PC-9 (cell line): ENCODE data around the gene MAGI3. TPM values are rescaled to one million over a fixed set of nuclear protein-coding genes. Genes with fewer than 3 reads are reported as not detected.
A peak's percentile ranks its signal among the peaks of the same experiment; 100 is the strongest.

Source experiments
- BruUV-seq: library from RNA; stranded (reverse); fragments of 400-500 nt; replicated peaks from 2 replicates; lab custom pipeline; 2021; lab: Mats Ljungman, UMichigan
- CTCF ChIA-PET: fragments of 300-600 bp; sonication (Branson Sonifier 250); formaldehyde crosslinking; loops from one replicate; lab custom pipeline; 2022; ENCODE audit warnings: antibody characterized with exemption; lab: Charles Lee
- POLR2A ChIA-PET: fragments of 300-600 bp; sonication (Branson Sonifier 250); formaldehyde crosslinking; loops from one replicate; lab custom pipeline; 2022; ENCODE audit warnings: antibody characterized with exemption; ENCODE audit not compliant: unreplicated experiment; lab: Charles Lee
- DNase-seq, 2 experiments: peaks; one replicate each; pipeline versions ENCODE4 v3.0.0 to v3.0.0-alpha.2; 2015 to 2022; ENCODE audit warnings: mixed read lengths in 1 of 2
- H2AFZ ChIP-seq: fragments of 200-600 bp; sonication (generic); 2 replicates; pipeline ENCODE4 v1.8.1; 2017; ENCODE audit warnings: antibody characterized with exemption
- H3F3A ChIP-seq: fragments of 200-600 bp; sonication (generic); 2 replicates; pipeline ENCODE4 v1.8.1; 2017; ENCODE audit warnings: antibody characterized with exemption, mild to moderate bottlenecking, low read depth; ENCODE audit not compliant: insufficient read depth
- H3K27ac ChIP-seq: fragments of 200-600 bp; sonication (generic); 2 replicates; pipeline ENCODE4 v1.6.1; 2016; ENCODE audit warnings: mixed run types
- H3K27me3 ChIP-seq: fragments of 200-600 bp; sonication (generic); 2 replicates; pipeline ENCODE4 v1.6.1; 2016; ENCODE audit warnings: low read depth, mixed run types; ENCODE audit not compliant: insufficient read depth
- H3K36me3 ChIP-seq: fragments of 200-600 bp; sonication (generic); 2 replicates; pipeline ENCODE4 v1.6.1; 2016; ENCODE audit warnings: low read depth, mixed run types
- H3K4me1 ChIP-seq: fragments of 200-600 bp; sonication (generic); replicated peaks from 2 replicates; pipeline ENCODE4 v1.6.1; 2016; ENCODE audit warnings: mixed run types; ENCODE audit not compliant: insufficient read depth
- H3K4me2 ChIP-seq: fragments of 200-600 bp; sonication (generic); 2 replicates; pipeline ENCODE4 v1.6.1; 2017; ENCODE audit warnings: mixed run types
- H3K4me3 ChIP-seq: fragments of 200-600 bp; sonication (generic); 2 replicates; pipeline ENCODE4 v1.6.1; 2016; ENCODE audit warnings: mixed run types
- H3K79me2 ChIP-seq: fragments of 200-600 bp; sonication (generic); 2 replicates; pipeline ENCODE4 v1.6.1; 2017; ENCODE audit warnings: low read depth, mixed run types
- H3K9me2 ChIP-seq: fragments of 200-600 bp; sonication (generic); 2 replicates; pipeline ENCODE4 v1.8.1; 2017; ENCODE audit warnings: mild to moderate bottlenecking; ENCODE audit not compliant: insufficient read depth
- H3K9me3 ChIP-seq: fragments of 200-600 bp; sonication (generic); 2 replicates; pipeline ENCODE4 v1.8.1; 2016; ENCODE audit warnings: low read depth; ENCODE audit not compliant: insufficient read depth
- H4K20me1 ChIP-seq: fragments of 200-600 bp; sonication (generic); 2 replicates; pipeline ENCODE4 v1.8.1; 2017; ENCODE audit not compliant: insufficient read depth
- EZH2 ChIP-seq: fragments of 200-600 bp; sonication (generic); IDR thresholded peaks from 2 replicates; pipeline ENCODE4 v1.8.0; 2017; ENCODE audit warnings: antibody characterized with exemption, low read depth
- intact Hi-C: fragments of 100-400 bp; cut with micrococcal nuclease; formaldehyde crosslinking; loops from one replicate; pipeline ENCODE4 v1.10.0; 2022; ENCODE audit not compliant: unreplicated experiment
- total RNA-seq: library from RNA; stranded (reverse); gene quantifications from 2 replicates; pipeline ENCODE4 v1.2.3, GENCODE V29; 2021
- TF ChIP-seq, protein P1 (sequence below): fragments of 200-600 bp; sonication (generic); conservative IDR thresholded peaks from 2 replicates; pipeline ENCODE4 v1.6.1; 2017; ENCODE audit warnings: mixed run types, antibody characterized with exemption, mild to moderate bottlenecking, moderate library complexity

The MAGI3 gene
- total RNA-seq, 1 experiment from 2014 or later, result 17.3 TPM

DNA sequence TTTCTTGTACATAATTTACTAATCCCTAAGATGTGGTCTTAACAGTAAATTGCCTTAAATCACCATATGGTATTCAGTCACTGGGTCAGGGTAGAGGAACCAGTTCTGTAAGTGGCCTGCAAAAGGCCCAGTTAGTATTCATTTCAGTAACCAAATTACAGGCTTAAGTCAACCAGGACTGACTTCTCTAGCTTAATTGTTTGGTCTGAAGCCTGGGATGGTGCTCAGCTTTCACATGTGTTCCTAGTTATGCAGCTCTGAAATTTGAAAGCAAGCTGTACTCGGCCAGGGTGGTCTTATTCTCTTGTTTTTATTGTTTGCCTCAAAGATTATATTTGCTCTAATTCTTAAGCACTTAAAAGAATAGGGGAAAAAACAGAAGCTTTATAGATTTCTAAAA lies 144.6 kb downstream of the MAGI3 start:
- no peak for DNase-seq
- Histone ChIP-seq H3K79me2 (no peaks in the 10 kb centered on the region), H3K36me3 (0 out of 2 replicates have a peak, but pooled peaks cover 3% of the 10 kb centered on the region), H4K20me1 (no peaks in the 10 kb centered on the region), H3K27ac (no peak overlapping the region), H3K4me3 (no peak overlapping the region), H3F3A (no peaks in the 10 kb centered on the region), H3K27me3 (no peaks in the 10 kb centered on the region), H3K4me1 (no peaks in the 10 kb centered on the region), H3K4me2 (no peak overlapping the region), H3K9me2 (no peaks in the 10 kb centered on the region), H2AFZ (no peak overlapping the region), H3K9me3 (no peaks in the 10 kb centered on the region)
- ChIA-PET CTCF (no interaction called here), POLR2A (no interaction called here)
- TF ChIP-seq, protein P1, sequence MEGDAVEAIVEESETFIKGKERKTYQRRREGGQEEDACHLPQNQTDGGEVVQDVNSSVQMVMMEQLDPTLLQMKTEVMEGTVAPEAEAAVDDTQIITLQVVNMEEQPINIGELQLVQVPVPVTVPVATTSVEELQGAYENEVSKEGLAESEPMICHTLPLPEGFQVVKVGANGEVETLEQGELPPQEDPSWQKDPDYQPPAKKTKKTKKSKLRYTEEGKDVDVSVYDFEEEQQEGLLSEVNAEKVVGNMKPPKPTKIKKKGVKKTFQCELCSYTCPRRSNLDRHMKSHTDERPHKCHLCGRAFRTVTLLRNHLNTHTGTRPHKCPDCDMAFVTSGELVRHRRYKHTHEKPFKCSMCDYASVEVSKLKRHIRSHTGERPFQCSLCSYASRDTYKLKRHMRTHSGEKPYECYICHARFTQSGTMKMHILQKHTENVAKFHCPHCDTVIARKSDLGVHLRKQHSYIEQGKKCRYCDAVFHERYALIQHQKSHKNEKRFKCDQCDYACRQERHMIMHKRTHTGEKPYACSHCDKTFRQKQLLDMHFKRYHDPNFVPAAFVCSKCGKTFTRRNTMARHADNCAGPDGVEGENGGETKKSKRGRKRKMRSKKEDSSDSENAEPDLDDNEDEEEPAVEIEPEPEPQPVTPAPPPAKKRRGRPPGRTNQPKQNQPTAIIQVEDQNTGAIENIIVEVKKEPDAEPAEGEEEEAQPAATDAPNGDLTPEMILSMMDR, result no peak
- TF ChIP-seq EZH2, result no peak
- no TSS peak for BruUV-seq
- intact Hi-C loops, result no loop called here

DNA sequence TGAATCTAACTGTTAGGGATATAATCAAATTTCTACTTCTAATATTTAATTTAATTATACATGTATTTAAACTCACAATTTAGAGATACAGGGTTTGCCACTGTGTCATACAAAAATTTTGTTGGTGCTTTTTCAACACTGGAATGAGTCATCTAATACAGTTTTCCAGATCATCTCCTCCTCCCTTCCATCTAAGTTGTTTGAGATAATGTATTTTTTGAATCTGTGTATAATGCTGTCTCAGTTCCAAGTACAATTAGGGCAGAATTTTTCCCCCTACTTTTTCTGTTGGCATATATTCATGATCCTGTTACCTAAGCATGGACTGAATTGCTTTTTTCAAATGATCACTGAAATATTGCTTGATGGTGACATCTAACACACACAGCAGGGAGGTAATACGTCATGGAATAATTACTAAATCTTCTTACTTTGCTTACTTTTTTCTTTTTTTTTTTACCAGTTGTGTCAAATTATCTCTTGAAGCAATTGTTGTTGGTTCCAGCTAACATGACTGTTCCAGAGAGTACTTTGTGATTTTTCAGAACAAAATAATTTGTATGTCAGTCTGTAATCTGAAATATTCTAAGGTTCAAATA lies 146.0 kb downstream of the MAGI3 start:
- no peak overlapping the region for H2AFZ ChIP-seq
- DNase-seq, result peak in 1 of 2 experiments; percentile 22
- 0 out of 2 replicates have a peak, but pooled peaks cover 3% of the 10 kb centered on the region for H3K36me3 ChIP-seq
- H3K27ac ChIP-seq, result no peak overlapping the region
- CTCF ChIA-PET, result no interaction called here
- no peaks in the 10 kb centered on the region for H3K4me1 ChIP-seq
- no peaks in the 10 kb centered on the region for H3K9me2 ChIP-seq
- TF ChIP-seq EZH2, result no peak
- TF ChIP-seq, protein P1, result no peak
- no TSS peak for BruUV-seq
- no peaks in the 10 kb centered on the region for H3K9me3 ChIP-seq
- no peaks in the 10 kb centered on the region for H3K27me3 ChIP-seq
- H4K20me1 ChIP-seq, result no peaks in the 10 kb centered on the region
- no peaks in the 10 kb centered on the region for H3K79me2 ChIP-seq
- no peak overlapping the region for H3K4me2 ChIP-seq
- no peak overlapping the region for H3K4me3 ChIP-seq
- POLR2A ChIA-PET, result interaction anchor here (0.6 kb wide), 1 partner anchor 42 kb away, joined by 3 read pairs; no protein-coding TSS in a partner anchor
- intact Hi-C loops, result no loop called here
- H3F3A ChIP-seq, result no peaks in the 10 kb centered on the region

DNA sequence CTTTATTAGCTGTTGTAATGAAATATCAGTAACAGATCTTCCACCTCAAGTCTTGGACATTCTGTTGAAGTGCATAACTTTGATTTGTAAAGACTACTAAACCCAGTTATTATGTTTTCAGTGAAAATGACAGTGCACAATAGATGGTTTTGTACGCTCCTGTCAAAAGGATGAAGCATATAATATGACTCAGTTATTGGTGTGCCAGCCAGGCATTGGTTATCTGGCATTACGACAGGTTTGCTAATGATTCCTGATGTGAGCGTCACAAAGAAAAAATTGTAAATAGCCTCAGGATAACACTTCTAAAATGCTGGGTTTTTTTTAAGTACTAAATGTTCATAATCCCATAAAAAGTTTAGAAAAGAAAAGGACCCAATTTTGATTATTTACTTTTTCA lies 147.9 kb downstream of the MAGI3 start:
- H3K4me1 ChIP-seq, result no peaks in the 10 kb centered on the region
- DNase-seq, result peak in 1 of 2 experiments; percentile 30
- H3K9me2 ChIP-seq, result no peaks in the 10 kb centered on the region
- no peak overlapping the region for H3K4me2 ChIP-seq
- no peaks in the 10 kb centered on the region for H4K20me1 ChIP-seq
- 0 out of 2 replicates have a peak, but pooled peaks cover 3% of the 10 kb centered on the region for H3K36me3 ChIP-seq
- BruUV-seq, result no TSS peak
- H3K4me3 ChIP-seq, result no peak overlapping the region
- no peaks in the 10 kb centered on the region; the same call in 1 of the 2 replicates for H3K79me2 ChIP-seq
- no peak for TF ChIP-seq EZH2
- TF ChIP-seq, protein P1, result no peak
- intact Hi-C loops, result no loop called here
- ChIA-PET CTCF (no interaction called here), POLR2A (no interaction called here)
- no peak overlapping the region for H2AFZ ChIP-seq
- no peak overlapping the region for H3K27ac ChIP-seq
- H3K9me3 ChIP-seq, result no peaks in the 10 kb centered on the region
- no peaks in the 10 kb centered on the region for H3F3A ChIP-seq
- no peaks in the 10 kb centered on the region for H3K27me3 ChIP-seq
